GM18505 (cell line): ENCODE measurements around the gene IL33.

Experiments
- ATAC-seq: cut with Tn5 transposase; IDR thresholded peaks from one replicate; pipeline ENCODE4 v1.9.1; 2021; ENCODE audit not compliant: unreplicated experiment
- POLR2A ChIP-seq: IDR thresholded peaks from 4 replicates; pipeline ENCODE4 v1.6.1; 2011; ENCODE audit warnings: borderline replicate concordance; ENCODE audit not compliant: insufficient read depth, insufficient read length; ENCODE audit errors: extremely low read depth

IL33 gene

DNA sequence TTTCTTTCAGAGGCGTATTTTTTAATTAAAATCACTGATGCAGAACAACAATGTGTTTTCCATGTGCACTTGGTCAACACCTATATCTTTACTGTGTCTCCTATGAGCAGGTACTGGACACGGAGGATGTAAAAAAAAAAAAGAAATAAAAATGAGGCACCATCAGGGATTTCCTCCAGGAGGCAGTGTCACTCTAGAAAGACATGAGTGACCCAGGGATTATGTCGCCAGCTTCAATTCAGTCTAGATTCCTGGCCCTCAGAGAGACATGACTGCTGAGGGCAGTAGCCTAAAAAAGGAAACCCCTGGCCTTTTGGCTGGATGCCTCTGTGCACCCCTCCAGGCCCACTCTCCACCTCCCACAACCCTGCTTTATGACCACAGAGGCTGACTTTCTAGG lies 18.3 kb upstream of the IL33 start:
- ATAC-seq: no peak
- TF ChIP-seq POLR2A: no peak

DNA sequence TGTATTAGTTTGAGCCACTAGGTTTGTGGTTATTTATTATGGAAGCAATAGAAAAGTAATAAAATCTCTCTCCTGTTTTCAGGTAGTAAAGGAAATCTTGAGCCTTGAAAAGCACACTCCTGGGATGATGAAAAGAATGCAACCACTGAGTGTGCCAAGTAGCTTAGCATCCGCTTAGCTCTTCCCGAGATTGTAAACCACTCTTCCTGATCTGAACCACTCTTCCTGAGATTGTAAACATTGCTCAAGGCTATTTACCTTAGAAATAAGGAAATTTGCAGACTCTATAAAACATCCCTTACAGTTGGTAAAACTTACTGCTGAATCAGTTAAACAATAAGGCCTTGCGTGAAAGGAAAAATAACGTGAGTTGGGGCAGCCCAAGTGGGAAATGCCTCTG lies 17.4 kb upstream of the IL33 start:
- TF ChIP-seq POLR2A: no peak
- ATAC-seq: no peak

DNA sequence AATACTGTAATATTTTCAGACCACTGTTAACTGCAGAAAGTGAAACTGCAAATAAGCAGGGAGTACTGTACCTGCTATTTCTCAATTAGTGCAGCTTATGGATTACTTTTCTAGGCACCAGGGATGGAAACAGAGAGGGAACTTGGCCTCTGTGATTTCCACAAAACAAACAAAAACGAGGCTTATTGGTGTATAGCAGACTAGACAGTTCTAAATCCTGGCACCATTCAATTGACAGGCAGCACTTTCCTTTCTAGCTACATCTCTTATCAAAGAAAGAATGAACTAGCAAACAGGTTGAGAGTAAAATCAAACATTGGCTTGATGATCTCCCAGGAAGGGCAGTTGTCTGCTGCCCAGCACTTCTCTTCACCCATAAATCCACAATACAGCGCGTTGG lies 16.0 kb upstream of the IL33 start:
- no peak for ATAC-seq
- no peak for TF ChIP-seq POLR2A

DNA sequence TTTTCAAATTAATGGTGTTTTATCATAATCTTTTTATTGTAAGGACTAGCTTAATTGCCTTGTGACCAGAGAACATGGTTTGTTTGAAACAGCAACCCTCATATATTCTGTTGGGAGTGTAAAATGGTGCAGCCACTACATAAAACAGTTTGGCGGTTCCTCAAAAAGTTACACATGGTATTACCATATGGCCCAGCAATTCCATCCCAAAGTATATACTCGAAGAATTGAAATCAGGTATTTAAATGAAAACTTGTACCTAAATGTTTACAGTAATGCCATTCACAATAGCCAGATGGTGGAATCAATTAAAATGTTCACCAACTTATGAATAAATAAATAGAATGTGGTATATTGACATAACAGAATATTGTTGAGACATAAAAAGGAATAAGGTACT lies 14.8 kb upstream of the IL33 start:
- no peak for ATAC-seq

DNA sequence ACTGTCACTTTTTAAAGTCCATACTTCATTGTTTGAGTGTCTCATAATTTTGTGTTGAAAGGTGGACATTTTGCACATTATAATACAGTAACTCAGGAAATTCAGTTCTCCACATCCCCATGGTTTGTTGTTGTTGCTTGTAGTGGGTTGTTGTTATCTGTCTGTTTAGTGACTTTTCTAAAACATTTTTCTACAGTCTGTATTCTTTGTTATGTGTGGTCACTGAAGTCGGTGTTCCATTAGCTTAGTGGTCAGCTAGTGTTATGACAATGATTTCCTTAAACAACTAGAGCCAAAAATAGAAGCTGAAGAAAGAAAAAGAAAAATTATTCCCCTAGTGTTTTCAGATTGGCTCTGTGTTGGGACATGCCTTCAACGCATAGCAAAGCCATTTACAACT lies 5.6 kb upstream of the IL33 start:
- no peak for ATAC-seq
- TF ChIP-seq POLR2A: no peak

More for the DNA sequence above, 14.8 kb upstream of the IL33 start:
- no peak for TF ChIP-seq POLR2A

DNA sequence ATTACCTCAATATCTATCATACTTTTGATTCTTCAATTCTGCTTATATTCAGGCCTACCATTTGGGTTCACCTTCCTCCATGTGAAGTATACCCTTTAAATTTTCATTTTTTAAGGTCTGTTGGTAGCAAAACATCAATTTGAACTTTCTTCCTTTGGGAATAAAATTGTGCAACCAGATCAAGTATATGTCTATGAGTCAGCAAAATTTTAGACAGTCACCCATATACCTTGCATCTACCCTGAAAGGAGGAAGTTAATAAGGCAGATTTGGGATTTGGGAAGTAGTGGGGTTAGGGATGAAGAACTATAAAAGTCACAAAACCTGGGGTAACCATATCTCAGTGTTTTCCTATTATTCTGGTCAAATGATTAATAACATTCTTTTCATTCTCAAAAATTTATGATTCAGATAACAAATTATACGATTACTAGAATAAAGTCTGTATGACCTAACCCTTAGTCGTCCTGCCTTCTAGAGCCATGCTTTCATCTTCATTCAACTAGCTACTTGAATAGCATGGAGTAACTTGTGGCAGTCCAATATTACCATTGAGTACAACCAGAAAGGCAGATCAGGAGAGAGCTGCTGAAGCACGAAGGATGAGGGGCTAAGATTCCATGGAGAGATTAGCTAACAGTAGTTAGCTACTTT lies 2.8 kb upstream of the IL33 start:
- ATAC-seq: no peak
- no peak for TF ChIP-seq POLR2A

DNA sequence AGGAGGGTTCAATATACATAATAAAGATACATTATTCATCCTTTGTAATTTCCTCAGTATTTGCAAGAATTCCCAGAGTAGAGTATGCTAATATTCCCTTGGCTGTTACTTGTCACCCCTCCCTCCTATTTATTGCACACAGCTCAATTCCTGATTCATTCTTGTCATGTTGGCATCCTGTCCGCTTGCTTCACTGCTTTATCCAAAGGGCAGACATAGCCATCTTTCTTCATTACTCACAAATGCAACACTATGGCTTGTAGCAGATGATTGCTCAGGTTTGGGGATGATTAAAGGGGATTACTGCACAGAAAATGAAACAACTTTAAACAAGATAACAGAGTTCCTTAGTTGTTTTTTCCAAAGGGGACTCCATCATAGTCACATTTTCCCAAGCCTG lies 1.2 kb upstream of the IL33 start:
- no peak for TF ChIP-seq POLR2A
- ATAC-seq: no peak

DNA sequence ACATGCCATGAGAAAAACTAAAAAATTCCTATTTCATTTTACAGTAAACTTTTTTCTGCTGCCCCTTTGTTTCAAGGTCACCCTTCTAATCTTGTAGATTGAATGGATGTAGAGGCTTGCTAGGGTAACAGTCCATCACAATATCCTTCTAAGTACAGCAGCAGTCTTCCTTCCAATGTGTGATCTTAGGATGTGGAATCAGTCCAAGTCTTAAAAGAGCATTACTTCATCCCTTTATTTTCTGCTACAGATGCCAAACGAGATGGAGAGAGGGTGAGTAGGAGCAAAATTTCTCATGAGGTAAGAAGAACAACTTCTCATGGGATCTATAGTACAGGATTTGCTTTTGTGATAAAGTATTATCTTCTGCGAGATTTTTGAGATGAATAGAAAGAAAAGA lies 704 bp upstream of the IL33 start:
- TF ChIP-seq POLR2A: no peak
- ATAC-seq: no peak

DNA sequence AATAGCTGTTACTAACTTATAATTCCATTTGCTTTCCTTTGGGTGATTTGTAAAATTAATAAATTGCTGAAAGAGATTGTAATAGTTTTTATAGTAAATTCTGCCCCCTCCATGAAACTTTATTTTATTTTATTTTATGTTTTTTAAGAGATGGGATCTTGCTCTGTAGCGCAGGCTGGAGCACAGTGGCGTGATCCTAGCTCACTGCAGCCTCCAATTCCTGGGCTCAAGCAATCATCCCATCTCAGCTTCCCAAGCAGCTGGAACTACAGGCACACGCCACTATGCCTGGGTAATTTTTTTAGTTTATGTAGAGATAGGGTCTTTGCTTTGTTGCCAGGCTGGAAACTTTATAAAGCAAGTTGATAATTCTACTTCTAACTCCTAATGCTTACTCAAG lies 395 bp downstream of the IL33 start:
- ATAC-seq: no peak
- no peak for TF ChIP-seq POLR2A

DNA sequence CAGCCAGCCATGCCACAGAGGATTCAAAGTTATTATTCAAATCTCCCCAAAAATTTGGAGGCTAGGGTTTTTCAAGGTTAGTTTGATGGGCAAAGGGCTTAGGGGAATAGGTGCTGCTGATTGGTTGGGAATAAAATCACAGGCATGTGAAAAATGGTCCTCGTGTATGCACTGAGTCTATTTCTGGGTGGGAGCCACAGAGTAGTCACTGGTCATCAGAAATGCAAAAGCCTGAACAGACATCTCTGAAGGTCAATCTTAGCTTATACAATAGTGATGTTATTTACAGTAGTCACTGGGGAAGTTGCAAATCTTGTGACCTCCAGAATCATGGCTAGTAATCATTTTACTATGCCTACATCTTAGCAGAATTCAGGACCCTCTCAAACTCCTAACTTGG lies 1.3 kb downstream of the IL33 start:
- no peak for TF ChIP-seq POLR2A
- ATAC-seq: no peak

DNA sequence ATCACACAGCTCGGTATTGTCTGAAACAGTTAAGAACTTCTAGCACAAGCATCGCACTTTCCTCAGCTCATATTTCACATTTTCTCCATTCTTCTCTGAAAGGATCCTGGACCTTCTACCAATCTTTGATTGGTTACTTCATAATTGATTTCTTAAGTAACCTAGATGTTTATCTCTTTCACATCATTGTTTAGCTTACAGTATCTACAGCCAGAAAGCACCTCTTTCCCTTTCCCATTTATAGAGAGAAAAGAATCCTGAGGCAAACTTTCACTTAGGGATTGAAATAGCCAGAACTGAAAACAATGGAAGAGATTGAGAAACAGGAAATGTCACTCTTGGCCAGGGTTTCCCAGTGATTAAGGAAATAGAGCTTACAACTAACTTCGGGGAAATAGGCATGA lies 2.5 kb downstream of the IL33 start:
- ATAC-seq: no peak
- no peak for TF ChIP-seq POLR2A

DNA sequence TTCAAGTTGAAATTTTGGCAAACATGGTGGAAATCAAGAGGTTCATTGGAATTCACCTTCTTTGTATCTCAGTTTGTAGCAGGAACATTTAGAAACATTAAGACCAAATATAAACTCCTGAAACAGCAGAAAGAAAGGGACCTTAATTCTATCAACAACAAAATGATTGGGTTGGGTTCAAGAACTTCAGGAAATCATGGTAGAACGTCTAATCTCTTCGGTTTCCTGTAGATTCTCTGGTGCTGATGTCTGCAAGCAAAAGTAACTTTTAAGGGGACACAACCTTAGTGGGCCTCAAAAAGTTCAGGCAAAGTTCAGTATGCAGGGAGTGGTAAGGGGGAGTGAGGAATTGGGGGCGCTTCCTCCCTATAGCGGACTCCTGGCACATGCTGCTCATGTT lies 3.4 kb downstream of the IL33 start:
- ATAC-seq: no peak
- no peak for TF ChIP-seq POLR2A

DNA sequence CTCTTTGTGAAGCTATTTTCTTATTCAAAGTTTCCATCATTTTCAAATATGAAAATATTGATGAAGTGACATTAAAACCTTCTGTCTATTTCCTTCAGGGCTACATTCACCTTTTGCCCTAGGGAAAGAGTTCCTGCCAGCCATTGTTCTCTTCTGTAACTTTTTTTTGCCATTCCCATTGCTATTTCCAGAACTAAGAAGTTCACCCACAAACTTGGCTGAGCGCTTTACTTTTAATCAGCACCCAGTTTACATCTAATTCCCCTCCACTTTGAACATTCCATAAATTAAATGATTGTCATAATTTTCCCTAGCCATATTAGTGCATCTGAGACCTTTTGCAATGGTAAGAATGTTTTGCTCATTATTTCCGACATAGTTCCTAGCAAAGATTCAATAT lies 4.4 kb downstream of the IL33 start:
- TF ChIP-seq POLR2A: no peak
- no peak for ATAC-seq

DNA sequence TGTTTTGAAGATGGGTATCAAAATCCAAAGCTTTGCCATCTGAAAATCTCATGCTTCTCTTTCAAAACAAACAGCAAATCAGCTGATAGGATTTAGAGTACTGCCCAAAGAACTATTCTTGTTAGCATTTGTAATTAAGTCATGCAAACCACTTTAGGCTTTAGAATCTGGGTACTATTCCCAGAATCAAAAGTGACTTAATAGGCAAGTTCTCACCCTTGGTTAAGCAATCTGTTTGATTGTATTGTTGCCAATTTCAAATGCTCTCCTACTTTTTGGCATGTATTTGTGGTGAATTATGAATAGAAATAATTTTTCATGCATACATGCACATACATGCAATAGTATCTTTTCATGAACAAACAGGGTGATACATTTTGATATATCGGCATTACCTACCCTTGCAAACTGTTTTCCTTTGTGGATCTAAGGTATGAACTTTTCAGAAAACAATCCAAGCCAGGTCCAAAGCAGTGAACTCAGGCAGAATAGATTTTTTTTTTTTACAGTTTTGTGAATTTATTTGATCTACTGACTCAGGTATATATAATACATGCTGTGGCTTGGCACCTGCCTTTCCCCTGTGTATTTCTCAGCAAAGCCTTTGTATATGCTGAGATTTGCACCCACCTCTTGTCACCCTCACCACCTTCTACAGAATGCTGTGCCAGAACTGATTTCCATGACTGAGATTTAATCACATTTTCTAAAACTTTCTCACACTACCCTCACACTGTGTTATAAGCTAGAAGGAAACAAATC lies 9.0 kb downstream of the IL33 start:
- TF ChIP-seq POLR2A: no peak

More for the DNA sequence above, 9.0 kb downstream of the IL33 start:
- no peak for ATAC-seq
